PC-3 (cell line): ENCODE results near the gene VN1R5. TPM values are rescaled to one million over a fixed set of nuclear protein-coding genes. Genes with fewer than 3 reads are reported as not detected.
A peak's percentile ranks its signal among the peaks of the same experiment; 100 is the strongest.

Experiments
- ATAC-seq: fragments of 200-7000 bp; cut with Tn5 transposase; 2 replicates; pipeline ENCODE4 v1.9.1; 2020; ENCODE audit warnings: mild to moderate bottlenecking, moderate library complexity
- BruUV-seq: library from RNA; stranded (reverse); fragments of 400-500 nt; replicated peaks from 2 replicates; lab custom pipeline; 2021; lab: Mats Ljungman, UMichigan
- CTCF ChIA-PET: fragments of 300-600 bp; sonication (Branson Sonifier 250); formaldehyde crosslinking; loops from one replicate; lab custom pipeline; 2022; ENCODE audit warnings: antibody characterized with exemption; lab: Charles Lee
- POLR2A ChIA-PET: fragments of 300-600 bp; sonication (Branson Sonifier 250); formaldehyde crosslinking; loops from one replicate; lab custom pipeline; 2022; ENCODE audit warnings: antibody characterized with exemption; ENCODE audit not compliant: unreplicated experiment; lab: Charles Lee
- DNase-seq: peaks from one replicate; pipeline ENCODE4 v3.0.0-alpha.2; 2015
- H2AFZ ChIP-seq: fragments of 300-600 bp; sonication (generic); 2 replicates; pipeline ENCODE4 v1.6.0; 2016; ENCODE audit warnings: antibody characterized with exemption, low read length
- H3F3A ChIP-seq: fragments of 300-600 bp; sonication (generic); one replicate; pipeline ENCODE4 v1.6.0; 2017; ENCODE audit warnings: antibody characterized with exemption, low read length, control low read depth, mild to moderate bottlenecking; ENCODE audit not compliant: unreplicated experiment
- H3K27ac ChIP-seq: fragments of 300-600 bp; sonication (generic); 2 replicates; pipeline ENCODE4 v1.5.1; 2016; ENCODE audit warnings: mild to moderate bottlenecking, low read length
- H3K27me3 ChIP-seq: fragments of 300-600 bp; sonication (generic); 2 replicates; pipeline ENCODE4 v1.6.1; 2016; ENCODE audit warnings: low read length, mixed read lengths
- H3K36me3 ChIP-seq: fragments of 300-600 bp; sonication (generic); 2 replicates; pipeline ENCODE4 v1.6.1; 2016; ENCODE audit warnings: low read depth, mixed run types, low read length, mixed read lengths
- H3K4me1 ChIP-seq: fragments of 300-600 bp; sonication (generic); 2 replicates; pipeline ENCODE4 v1.5.1; 2016; ENCODE audit warnings: low read length; ENCODE audit not compliant: insufficient read depth
- H3K4me2 ChIP-seq: fragments of 300-600 bp; sonication (generic); 2 replicates; pipeline ENCODE4 v1.6.0; 2016; ENCODE audit warnings: low read length
- H3K4me3 ChIP-seq: fragments of 300-600 bp; sonication (generic); 2 replicates; pipeline ENCODE4 v1.5.1; 2016; ENCODE audit warnings: mild to moderate bottlenecking, low read length, mixed read lengths
- H3K79me2 ChIP-seq: fragments of 300-600 bp; sonication (generic); 2 replicates; pipeline ENCODE4 v1.6.1; 2017; ENCODE audit warnings: low read length, mixed read lengths
- H3K9ac ChIP-seq: fragments of 300-600 bp; sonication (generic); 2 replicates; pipeline ENCODE4 v1.6.0; 2016; ENCODE audit warnings: mild to moderate bottlenecking, low read length
- H3K9me2 ChIP-seq: fragments of 300-600 bp; sonication (generic); replicated peaks from 2 replicates; pipeline ENCODE4 v1.6.1; 2016; ENCODE audit warnings: mixed run types, low read length, mixed read lengths
- H3K9me3 ChIP-seq: fragments of 300-600 bp; sonication (generic); 2 replicates; pipeline ENCODE4 v1.6.1; 2016; ENCODE audit warnings: low read length, mixed read lengths
- H4K20me1 ChIP-seq: fragments of 300-600 bp; sonication (generic); 2 replicates; pipeline ENCODE4 v1.6.1; 2016; ENCODE audit warnings: low read length, mixed read lengths
- EZH2 ChIP-seq: fragments of 300-600 bp; sonication (generic); IDR thresholded peaks from one replicate; pipeline ENCODE4 v1.6.1; 2017; ENCODE audit warnings: antibody characterized with exemption, mild to moderate bottlenecking, low read length; ENCODE audit not compliant: unreplicated experiment
- EZH2phosphoT487 ChIP-seq: fragments of 300-600 bp; sonication (generic); IDR thresholded peaks from 2 replicates; pipeline ENCODE4 v1.6.1; 2018; ENCODE audit warnings: mild to moderate bottlenecking, antibody characterized with exemption, low read length, borderline replicate concordance
- intact Hi-C: fragments of 100-400 bp; cut with micrococcal nuclease; formaldehyde crosslinking; loops from 2 replicates; pipeline ENCODE4 v1.9.0; 2023
- total RNA-seq: library from RNA; depleted of rRNA; stranded (reverse); fragments of >200 nt; gene quantifications from 2 replicates; pipeline ENCODE4 v1.2.3, GENCODE V29; 2014
- TF ChIP-seq, protein P1 (sequence below): fragments of 300-600 bp; sonication (generic); conservative IDR thresholded peaks from 2 replicates; pipeline ENCODE4 v1.5.1; 2017; ENCODE audit warnings: antibody characterized with exemption, low read depth, mild to moderate bottlenecking, low read length

The VN1R5 gene
- total RNA-seq, 1 experiment from 2014 or later: not detected

- Histone ChIP-seq H3K4me2 (peak overlapping the region; percentile 88), H3K36me3 (peaks cover 25% of the 10 kb centered on the region), H3K27me3 (no peaks in the 10 kb centered on the region), H3K9ac (peak overlapping the region; percentile 84), H3K9me3 (no peaks in the 10 kb centered on the region), H2AFZ (peak overlapping the region; percentile 81), H3F3A (no peaks in the 10 kb centered on the region), H3K4me3 (peak overlapping the region; percentile 79), H4K20me1 (peaks cover 25% of the 10 kb centered on the region), H3K79me2 (peaks cover 51% of the 10 kb centered on the region), H3K27ac (peak overlapping the region; percentile 40), H3K9me2 (no peaks in the 10 kb centered on the region), H3K4me1 (peaks cover 19% of the 10 kb centered on the region)
- ChIA-PET CTCF (interaction anchor here (0.6 kb wide), 1 partner anchor 171 kb away, joined by 4 read pairs; no protein-coding TSS in a partner anchor), POLR2A (interaction anchor here (0.6 kb wide), 1 partner anchor 1615 kb away, joined by 14 read pairs; the partner anchor contains the start of gene SH3BP5L)
- peak; percentile 98 for ATAC-seq
- TF ChIP-seq EZH2phosphoT487 (no peak), EZH2 (no peak)
- TF ChIP-seq, protein P1, sequence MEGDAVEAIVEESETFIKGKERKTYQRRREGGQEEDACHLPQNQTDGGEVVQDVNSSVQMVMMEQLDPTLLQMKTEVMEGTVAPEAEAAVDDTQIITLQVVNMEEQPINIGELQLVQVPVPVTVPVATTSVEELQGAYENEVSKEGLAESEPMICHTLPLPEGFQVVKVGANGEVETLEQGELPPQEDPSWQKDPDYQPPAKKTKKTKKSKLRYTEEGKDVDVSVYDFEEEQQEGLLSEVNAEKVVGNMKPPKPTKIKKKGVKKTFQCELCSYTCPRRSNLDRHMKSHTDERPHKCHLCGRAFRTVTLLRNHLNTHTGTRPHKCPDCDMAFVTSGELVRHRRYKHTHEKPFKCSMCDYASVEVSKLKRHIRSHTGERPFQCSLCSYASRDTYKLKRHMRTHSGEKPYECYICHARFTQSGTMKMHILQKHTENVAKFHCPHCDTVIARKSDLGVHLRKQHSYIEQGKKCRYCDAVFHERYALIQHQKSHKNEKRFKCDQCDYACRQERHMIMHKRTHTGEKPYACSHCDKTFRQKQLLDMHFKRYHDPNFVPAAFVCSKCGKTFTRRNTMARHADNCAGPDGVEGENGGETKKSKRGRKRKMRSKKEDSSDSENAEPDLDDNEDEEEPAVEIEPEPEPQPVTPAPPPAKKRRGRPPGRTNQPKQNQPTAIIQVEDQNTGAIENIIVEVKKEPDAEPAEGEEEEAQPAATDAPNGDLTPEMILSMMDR: no peak
- intact Hi-C loops: loop anchor here (1.0 to 5.0 kb wide), 2 partner anchors 47 to 106 kb away; partner anchors contain the start of gene VN1R5
- BruUV-seq: TSS peak; percentile 44
- DNase-seq: peak; percentile 100
These were observed 45.3 kb upstream of the VN1R5 start for GRCh38 chr1:247210376-247211117.

- Histone ChIP-seq H3K27ac (no peak overlapping the region), H3K9me2 (no peaks in the 10 kb centered on the region), H3K4me2 (peak overlapping the region; percentile 88; the same call in 1 of the 2 replicates), H3K79me2 (peaks cover 43% of the 10 kb centered on the region), H3K4me1 (peaks cover 19% of the 10 kb centered on the region), H3K4me3 (no peak overlapping the region), H3F3A (no peaks in the 10 kb centered on the region), H4K20me1 (peaks cover 25% of the 10 kb centered on the region), H2AFZ (peak overlapping the region; percentile 81; the same call in 1 of the 2 replicates), H3K36me3 (peaks cover 19% of the 10 kb centered on the region), H3K9me3 (no peaks in the 10 kb centered on the region), H3K9ac (no peak overlapping the region), H3K27me3 (no peaks in the 10 kb centered on the region)
- ATAC-seq: no peak
- no TSS peak for BruUV-seq
- DNase-seq: no peak
- POLR2A ChIA-PET: no interaction called here
- CTCF ChIA-PET: no interaction called here
- intact Hi-C loops: loop anchor here (5.0 kb wide), 1 partner anchor 46 kb away; the partner anchor contains the start of gene VN1R5
- TF ChIP-seq, protein P1: no peak
- TF ChIP-seq EZH2phosphoT487 (no peak), EZH2 (no peak)
These were observed 44.5 kb upstream of the VN1R5 start for GRCh38 chr1:247211339-247211738.

DNA sequence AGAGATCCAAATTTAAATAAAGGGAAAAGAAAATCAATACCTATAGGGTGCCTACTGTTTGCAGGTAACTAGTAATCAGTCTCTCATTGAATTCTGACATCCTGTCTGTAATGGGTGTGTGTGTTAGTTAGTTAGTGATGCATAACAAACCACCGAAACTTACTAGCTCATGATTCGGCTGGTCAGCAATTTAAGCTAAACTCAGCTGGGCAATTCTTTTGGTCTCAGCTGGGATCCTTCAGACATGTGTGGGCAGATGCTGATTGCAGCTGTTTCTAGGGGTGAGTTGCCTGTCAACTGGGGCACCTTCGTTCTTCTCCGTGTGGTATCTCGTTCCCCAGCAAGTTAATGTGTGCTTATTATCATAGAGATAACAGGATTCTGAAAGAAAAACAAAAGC, 43.9 kb upstream of the VN1R5 start:
- intact Hi-C loops: loop anchor here (5.0 kb wide), 1 partner anchor 45 kb away; the partner anchor contains the start of gene VN1R5
- Histone ChIP-seq H3K9me2 (no peaks in the 10 kb centered on the region), H2AFZ (no peak overlapping the region), H4K20me1 (peaks cover 25% of the 10 kb centered on the region), H3K79me2 (peaks cover 36% of the 10 kb centered on the region), H3K4me2 (no peak overlapping the region), H3F3A (no peaks in the 10 kb centered on the region), H3K4me3 (no peak overlapping the region), H3K9ac (no peak overlapping the region), H3K36me3 (peaks cover 15% of the 10 kb centered on the region), H3K9me3 (no peaks in the 10 kb centered on the region), H3K4me1 (peaks cover 19% of the 10 kb centered on the region), H3K27me3 (no peaks in the 10 kb centered on the region), H3K27ac (no peak overlapping the region)
- TF ChIP-seq EZH2phosphoT487 (no peak), EZH2 (no peak)
- TF ChIP-seq, protein P1: no peak
- no peak for ATAC-seq
- DNase-seq: no peak
- CTCF ChIA-PET: no interaction called here
- BruUV-seq: no TSS peak
- POLR2A ChIA-PET: no interaction called here
